WI38 (cell line): ENCODE measurements around the gene ATF6.

Experiments
- H3K4me3 ChIP-seq: 2 replicates; pipeline ENCODE4 v1.5.1; 2011; ENCODE audit warnings: low read depth, mild to moderate bottlenecking, control low read depth, low read length
- CTCF ChIP-seq: IDR thresholded peaks from 2 replicates; pipeline ENCODE4 v1.5.1; 2012; ENCODE audit warnings: low read depth, mild to moderate bottlenecking, control low read depth, low read length

ATF6 gene

GRCh38 chr1:161940866-161941591, 174.9 kb downstream of the ATF6 start:
- TF ChIP-seq CTCF, result no peak
- no peak overlapping the region for H3K4me3 ChIP-seq

GRCh38 chr1:161941726-161942436, 175.8 kb downstream of the ATF6 start:
- no peak overlapping the region for H3K4me3 ChIP-seq
- TF ChIP-seq CTCF, result no peak

- H3K4me3 ChIP-seq, result no peak overlapping the region
- TF ChIP-seq CTCF, result no peak
These were observed 177.6 kb downstream of the ATF6 start for GRCh38 chr1:161943737-161944136.

- no peak for TF ChIP-seq CTCF
- H3K4me3 ChIP-seq, result no peak overlapping the region
These were observed 178.3 kb downstream of the ATF6 start for GRCh38 chr1:161944381-161944780.

GRCh38 chr1:161945306-161946060, 179.4 kb downstream of the ATF6 start:
- no peak for TF ChIP-seq CTCF
- H3K4me3 ChIP-seq, result no peak overlapping the region

- TF ChIP-seq CTCF, result no peak
- H3K4me3 ChIP-seq, result no peak overlapping the region
These were observed 180.2 kb downstream of the ATF6 start for GRCh38 chr1:161946071-161946987.
